NCI-H1105 treated with DMSO at 0.1 percent for 48 hours (cell line): ENCODE results near the gene SLC2A6.

Experiments used
- DNase-seq: peaks from one replicate; lab custom pipeline; 2025; lab: John Stamatoyannopoulos, UW

Gene SLC2A6

GRCh38 chr9:133496861-133497842 lies 18.3 kb upstream of the SLC2A6 start:
- no peak for DNase-seq

- DNase-seq, result no peak
These were observed 16.7 kb upstream of the SLC2A6 start for GRCh38 chr9:133495327-133496293.

- no peak for DNase-seq
These were observed 15.9 kb upstream of the SLC2A6 start for GRCh38 chr9:133494636-133495326.

GRCh38 chr9:133493845-133494540 lies 15.1 kb upstream of the SLC2A6 start:
- DNase-seq, result no peak

GRCh38 chr9:133493428-133493827 lies 14.5 kb upstream of the SLC2A6 start:
- DNase-seq, result no peak

- DNase-seq, result no peak
These were observed 13.4 kb upstream of the SLC2A6 start for GRCh38 chr9:133492061-133493021.

GRCh38 chr9:133491656-133491925 lies 12.7 kb upstream of the SLC2A6 start:
- no peak for DNase-seq

GRCh38 chr9:133490865-133491655 lies 12.2 kb upstream of the SLC2A6 start:
- DNase-seq, result no peak

GRCh38 chr9:133490201-133490681 lies 11.3 kb upstream of the SLC2A6 start:
- no peak for DNase-seq

- DNase-seq, result no peak
These were observed 10.6 kb upstream of the SLC2A6 start for GRCh38 chr9:133489253-133490190.

- DNase-seq, result no peak
These were observed 9.9 kb upstream of the SLC2A6 start for GRCh38 chr9:133488686-133489252.

GRCh38 chr9:133487331-133487725 lies 8.4 kb upstream of the SLC2A6 start:
- no peak for DNase-seq

- DNase-seq, result no peak
These were observed 6.8 kb upstream of the SLC2A6 start for GRCh38 chr9:133485531-133486260.

- no peak for DNase-seq
These were observed 6.0 kb upstream of the SLC2A6 start for GRCh38 chr9:133484671-133485437.

GRCh38 chr9:133483611-133484010 lies 4.7 kb upstream of the SLC2A6 start:
- DNase-seq, result no peak
